ENCODE results near the gene CDH15.

DNA sequence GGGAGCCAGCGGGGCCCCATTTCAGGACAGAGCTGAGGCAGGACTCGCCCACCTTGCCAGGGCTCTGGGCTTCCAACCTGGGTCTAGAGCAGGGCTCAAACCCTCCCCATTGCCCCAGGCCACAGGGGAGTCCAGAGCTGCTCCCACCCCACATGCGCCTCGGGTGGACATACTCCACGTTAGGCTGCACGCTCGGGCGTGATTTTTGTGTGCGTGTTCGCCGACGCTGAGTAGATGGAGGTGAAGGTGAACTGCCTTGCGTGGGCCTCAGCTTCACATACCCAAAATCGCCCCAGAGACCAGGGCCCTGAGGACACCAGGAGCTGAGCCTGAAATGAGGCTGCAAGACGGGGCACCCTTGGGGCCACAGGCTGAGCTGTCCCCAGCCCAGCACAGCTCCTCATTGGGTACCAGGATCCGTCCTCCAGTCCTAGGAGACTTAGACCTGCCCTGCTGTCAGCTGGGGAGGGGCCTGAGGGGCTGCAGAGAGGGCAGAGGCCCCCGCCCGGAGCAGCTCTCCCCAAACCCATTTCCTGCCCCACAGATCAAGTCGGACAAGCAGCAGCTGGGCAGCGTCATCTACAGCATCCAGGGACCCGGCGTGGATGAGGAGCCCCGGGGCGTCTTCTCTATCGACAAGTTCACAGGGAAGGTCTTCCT lies 8.2 kb downstream of the CDH15 start:
- TF ChIP-seq POU6F1 (CRISPR knock-in tag; IDR thresholded peaks at IDR 0.05; ENCODE audit: borderline replicate concordance, low read depth) (no peak), SNAI2 (CRISPR knock-in tag; IDR thresholded peaks at IDR 0.05) (no peak), RARB (CRISPR knock-in tag; IDR thresholded peaks at IDR 0.05) (no peak), PPARA (CRISPR knock-in tag; IDR thresholded peaks at IDR 0.05; ENCODE audit: borderline replicate concordance) (no peak), ZFP30 (CRISPR knock-in tag; IDR thresholded peaks at IDR 0.05) (no peak), CSDC2 (CRISPR knock-in tag; IDR thresholded peaks at IDR 0.05) (no peak), ISL1 (CRISPR knock-in tag; IDR thresholded peaks at IDR 0.05) (no peak), OSR1 (CRISPR knock-in tag; IDR thresholded peaks at IDR 0.05) (no peak), ZNF565 (CRISPR knock-in tag; conservative IDR thresholded peaks at IDR 0.05; ENCODE audit: low read depth) (no peak), ZNF70 (CRISPR knock-in tag; IDR thresholded peaks at IDR 0.05) (no peak), TCF4 (CRISPR knock-in tag; IDR thresholded peaks at IDR 0.05; ENCODE audit: borderline replicate concordance) (no peak)
- TF ChIP-seq, protein P1, sequence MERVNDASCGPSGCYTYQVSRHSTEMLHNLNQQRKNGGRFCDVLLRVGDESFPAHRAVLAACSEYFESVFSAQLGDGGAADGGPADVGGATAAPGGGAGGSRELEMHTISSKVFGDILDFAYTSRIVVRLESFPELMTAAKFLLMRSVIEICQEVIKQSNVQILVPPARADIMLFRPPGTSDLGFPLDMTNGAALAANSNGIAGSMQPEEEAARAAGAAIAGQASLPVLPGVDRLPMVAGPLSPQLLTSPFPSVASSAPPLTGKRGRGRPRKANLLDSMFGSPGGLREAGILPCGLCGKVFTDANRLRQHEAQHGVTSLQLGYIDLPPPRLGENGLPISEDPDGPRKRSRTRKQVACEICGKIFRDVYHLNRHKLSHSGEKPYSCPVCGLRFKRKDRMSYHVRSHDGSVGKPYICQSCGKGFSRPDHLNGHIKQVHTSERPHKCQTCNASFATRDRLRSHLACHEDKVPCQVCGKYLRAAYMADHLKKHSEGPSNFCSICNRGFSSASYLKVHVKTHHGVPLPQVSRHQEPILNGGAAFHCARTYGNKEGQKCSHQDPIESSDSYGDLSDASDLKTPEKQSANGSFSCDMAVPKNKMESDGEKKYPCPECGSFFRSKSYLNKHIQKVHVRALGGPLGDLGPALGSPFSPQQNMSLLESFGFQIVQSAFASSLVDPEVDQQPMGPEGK (CRISPR knock-in tag; IDR thresholded peaks at IDR 0.05; ENCODE audit: borderline replicate concordance) = no peak
- TF ChIP-seq, protein P2, sequence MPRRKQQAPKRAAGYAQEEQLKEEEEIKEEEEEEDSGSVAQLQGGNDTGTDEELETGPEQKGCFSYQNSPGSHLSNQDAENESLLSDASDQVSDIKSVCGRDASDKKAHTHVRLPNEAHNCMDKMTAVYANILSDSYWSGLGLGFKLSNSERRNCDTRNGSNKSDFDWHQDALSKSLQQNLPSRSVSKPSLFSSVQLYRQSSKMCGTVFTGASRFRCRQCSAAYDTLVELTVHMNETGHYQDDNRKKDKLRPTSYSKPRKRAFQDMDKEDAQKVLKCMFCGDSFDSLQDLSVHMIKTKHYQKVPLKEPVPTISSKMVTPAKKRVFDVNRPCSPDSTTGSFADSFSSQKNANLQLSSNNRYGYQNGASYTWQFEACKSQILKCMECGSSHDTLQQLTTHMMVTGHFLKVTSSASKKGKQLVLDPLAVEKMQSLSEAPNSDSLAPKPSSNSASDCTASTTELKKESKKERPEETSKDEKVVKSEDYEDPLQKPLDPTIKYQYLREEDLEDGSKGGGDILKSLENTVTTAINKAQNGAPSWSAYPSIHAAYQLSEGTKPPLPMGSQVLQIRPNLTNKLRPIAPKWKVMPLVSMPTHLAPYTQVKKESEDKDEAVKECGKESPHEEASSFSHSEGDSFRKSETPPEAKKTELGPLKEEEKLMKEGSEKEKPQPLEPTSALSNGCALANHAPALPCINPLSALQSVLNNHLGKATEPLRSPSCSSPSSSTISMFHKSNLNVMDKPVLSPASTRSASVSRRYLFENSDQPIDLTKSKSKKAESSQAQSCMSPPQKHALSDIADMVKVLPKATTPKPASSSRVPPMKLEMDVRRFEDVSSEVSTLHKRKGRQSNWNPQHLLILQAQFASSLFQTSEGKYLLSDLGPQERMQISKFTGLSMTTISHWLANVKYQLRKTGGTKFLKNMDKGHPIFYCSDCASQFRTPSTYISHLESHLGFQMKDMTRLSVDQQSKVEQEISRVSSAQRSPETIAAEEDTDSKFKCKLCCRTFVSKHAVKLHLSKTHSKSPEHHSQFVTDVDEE (CRISPR knock-in tag; IDR thresholded peaks at IDR 0.05) = no peak

Measured in SK-N-SH treated with all-trans-retinoic acid at 6 μM for 48 hours (cell line).